Nucleus accumbens (tissue), 56 donors: ENCODE data around the gene GIMAP8.
"Not testable (repeated sequence)": the region's sequence is repeated elsewhere in the genome, so short reads cannot be mapped to it uniquely, and the experiment has no call there.

Experiments
- DNase-seq, 56 donors: peaks; one replicate each; lab custom pipeline; 2025; lab: John Stamatoyannopoulos, UW

GIMAP8 gene

DNA sequence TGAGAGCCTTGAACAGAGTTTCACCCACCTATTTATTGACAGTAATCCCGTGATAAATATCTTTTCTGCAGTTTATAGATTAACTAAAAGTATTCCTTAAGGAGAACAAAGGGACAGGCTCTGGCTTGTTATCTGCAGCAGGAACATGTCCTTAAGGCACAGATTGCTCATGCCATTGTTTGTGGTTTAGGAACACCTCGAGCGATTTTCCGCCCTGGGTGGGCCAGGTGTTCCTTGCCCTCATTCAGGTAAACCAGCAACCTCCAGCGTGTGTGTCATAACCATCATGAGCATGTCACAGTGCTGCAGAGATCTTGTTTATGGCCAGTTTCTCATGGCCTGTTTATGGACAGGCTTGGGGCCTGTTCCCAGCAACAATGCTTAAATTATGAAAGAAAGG is 6.6 kb downstream of the GIMAP8 start:
- not testable (repeated sequence) for DNase-seq

DNA sequence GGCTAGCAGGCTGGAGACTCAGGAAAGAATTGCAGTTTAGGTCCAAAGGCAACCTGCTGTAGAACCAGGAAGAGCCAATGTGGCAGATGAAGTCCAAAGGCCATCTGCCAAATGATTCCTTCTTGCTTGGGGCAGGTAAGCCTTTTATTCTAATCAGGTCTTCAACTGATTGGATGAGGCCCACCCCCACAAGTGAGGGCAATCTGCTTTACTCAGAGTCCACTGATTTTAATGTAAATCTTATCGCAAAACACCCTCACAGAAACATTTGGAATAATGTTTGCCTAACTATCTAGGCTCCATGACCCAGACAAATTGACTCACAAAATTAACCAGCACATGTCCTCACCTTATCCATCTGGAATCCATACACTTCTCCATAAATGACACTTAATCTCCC is 7.8 kb downstream of the GIMAP8 start:
- DNase-seq: no peak

- no peak for DNase-seq
Measured at GRCh38 chr7:150458756-150459155, 8.3 kb downstream of the GIMAP8 start.

- no peak for DNase-seq
Measured at GRCh38 chr7:150461520-150461919, 11.1 kb downstream of the GIMAP8 start.

GRCh38 chr7:150462413-150462812 is 12.0 kb downstream of the GIMAP8 start:
- DNase-seq: no peak

GRCh38 chr7:150463461-150463860 is 13.0 kb downstream of the GIMAP8 start:
- DNase-seq: no peak

DNA sequence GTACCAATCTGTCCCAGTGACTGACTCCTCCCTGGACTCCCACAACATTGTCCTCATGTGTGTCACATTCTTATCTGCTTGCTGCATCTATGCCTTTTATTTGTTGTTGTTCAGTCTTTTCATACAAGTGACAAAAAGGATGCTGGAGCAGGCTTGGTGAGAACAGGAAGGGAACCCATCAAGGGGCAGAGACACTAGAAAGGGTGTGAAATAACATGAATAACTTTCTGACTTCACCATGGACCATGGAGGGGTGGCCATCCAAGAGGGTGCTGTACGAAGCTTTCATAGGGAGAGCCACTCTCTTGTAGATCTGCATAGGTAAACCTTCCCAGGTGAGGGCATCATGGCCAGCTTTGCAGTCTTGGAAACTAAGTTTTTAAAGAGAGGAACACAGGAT is 14.5 kb downstream of the GIMAP8 start:
- no peak for DNase-seq

DNA sequence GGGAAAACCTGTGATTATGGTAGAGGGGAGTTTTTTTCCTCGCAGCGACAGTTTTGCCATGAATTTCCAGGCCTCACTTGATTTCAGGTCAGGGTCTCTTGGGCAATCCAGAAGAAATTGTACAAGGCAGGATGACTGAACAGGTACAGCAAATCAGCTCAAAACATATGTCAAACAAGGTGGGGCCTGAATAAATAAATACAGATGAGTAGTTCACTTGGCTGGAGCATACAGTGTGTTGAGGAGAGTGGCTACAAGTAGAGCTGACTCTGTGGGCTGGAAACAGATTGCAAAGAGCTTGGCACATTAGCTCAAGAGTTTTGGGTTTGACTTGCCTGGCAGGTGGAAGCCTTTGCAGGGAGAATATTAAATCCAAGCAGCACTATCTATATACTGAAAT is 15.0 kb downstream of the GIMAP8 start:
- no peak for DNase-seq

DNA sequence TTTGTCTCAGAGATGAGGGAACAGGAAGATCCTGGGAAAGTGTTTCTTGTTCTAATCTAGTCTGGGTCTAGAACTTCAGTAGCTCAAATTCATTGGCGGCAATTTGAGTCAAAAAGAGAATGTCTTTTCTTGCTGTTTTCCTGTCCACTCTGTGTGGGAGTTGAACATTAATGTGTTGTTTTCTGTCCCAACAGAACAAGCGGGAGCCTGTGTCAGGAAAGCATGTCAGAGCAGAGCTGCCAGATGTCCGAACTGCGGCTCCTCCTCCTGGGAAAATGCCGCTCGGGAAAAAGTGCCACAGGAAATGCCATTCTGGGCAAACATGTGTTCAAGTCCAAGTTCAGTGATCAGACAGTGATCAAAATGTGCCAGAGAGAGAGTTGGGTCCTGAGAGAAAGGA is 16.0 kb downstream of the GIMAP8 start:
- DNase-seq: no peak

DNA sequence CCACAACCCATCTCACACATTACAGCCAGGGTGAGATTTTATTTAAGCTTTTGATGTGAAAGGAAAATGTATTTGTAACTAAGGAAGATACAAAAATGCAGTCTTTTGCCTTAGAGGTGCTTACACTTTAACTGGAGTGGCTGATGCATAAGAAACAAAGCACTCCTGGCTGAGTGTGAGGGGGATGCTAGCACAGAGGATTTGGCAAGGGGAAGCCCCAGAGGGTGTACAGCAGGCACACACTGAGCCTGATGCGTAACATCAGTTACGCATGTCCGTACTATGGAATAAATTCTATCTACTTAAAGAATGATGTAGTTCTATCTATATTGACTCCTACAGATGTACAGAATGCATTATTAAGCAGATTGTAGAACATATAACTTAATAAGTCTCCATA is 17.8 kb downstream of the GIMAP8 start:
- DNase-seq: no peak

GRCh38 chr7:150471886-150472285 is 21.5 kb downstream of the GIMAP8 start:
- DNase-seq: no peak

DNA sequence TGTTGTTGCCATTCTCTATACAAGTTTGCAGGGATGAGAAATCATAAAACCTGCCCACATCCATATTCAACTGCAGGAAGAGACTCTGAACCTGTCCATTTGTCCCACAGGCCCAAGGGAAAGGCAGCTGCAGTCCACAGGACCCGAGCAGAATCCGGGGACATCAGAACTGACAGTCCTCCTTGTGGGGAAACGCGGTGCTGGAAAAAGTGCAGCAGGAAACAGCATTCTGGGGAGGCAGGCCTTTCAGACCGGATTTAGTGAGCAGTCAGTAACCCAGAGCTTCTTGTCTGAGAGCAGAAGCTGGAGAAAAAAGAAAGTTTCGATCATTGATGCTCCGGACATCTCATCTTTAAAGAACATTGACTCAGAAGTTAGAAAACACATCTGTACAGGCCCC is 23.5 kb downstream of the GIMAP8 start:
- no peak for DNase-seq

- DNase-seq: no peak
Measured at GRCh38 chr7:150476285-150476684, 25.9 kb downstream of the GIMAP8 start.

GRCh38 chr7:150476819-150477631 is 26.6 kb downstream of the GIMAP8 start:
- no peak for DNase-seq

DNA sequence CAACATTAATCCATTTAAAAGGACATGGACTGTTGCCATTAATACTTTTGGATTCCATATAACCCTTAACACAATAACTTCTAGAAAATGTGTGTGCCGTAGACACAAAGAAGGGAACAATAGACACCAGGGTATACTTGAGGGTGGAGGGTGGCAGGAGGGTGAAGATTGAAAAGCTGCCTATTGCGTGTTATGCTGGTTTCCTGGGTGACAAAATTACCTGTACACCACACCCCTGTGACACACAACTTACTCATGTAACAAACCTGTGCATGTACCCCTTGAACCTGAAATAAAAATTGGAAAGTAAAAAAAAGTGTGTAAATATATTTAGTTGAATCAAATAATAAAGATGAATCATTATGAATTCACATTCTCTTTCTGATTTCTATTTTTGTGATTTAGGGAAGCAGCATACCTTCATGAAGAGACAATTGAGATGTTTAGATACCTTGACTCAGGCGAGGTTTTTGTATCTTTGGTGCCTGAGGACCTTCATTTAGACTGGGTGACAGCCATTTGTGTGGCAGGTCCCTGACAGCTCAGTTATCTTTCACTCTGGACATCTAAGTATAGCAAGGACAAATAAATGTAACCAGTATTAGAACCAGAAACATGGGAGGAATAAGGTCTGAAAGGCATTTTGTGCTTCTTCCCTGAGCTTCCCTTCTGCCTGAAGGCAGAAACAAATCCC is 28.7 kb downstream of the GIMAP8 start:
- no peak for DNase-seq

DNA sequence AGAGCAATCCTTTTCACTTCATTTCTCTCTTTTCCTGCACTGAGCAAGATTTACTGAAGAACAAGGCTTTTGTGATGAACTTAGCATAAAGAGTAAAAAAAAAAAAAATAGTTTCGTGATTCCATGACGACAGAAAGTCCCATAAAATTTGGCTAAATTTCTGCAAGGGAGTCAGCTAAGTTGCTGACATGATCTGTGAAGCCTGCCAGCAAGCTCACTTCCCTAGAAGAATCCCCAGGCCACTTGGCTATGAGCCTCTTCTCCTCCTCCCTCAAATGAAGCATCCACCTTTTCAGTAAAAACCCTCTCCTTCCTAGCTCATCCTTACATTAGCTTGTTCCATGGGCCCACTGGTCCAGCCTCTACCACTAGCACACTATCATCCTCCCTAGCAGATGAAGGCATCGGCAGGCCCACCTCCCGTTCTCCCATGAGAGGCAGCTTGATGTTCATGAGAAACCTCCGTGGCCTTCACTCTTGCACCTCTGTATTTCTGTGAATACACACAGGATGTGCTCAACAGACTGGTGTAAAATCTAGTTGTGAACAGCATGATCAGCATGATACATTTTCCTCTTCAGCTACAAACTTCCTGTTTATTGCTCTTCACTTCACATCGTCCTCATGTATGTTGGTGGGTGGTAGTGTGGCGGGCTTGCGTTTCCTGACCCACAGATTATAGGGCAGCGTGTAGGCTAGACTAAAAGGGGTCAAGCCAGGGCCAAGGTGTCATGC is 30.9 kb downstream of the GIMAP8 start:
- no peak for DNase-seq

- no peak for DNase-seq
Measured at GRCh38 chr7:150481922-150482321, 31.5 kb downstream of the GIMAP8 start.

DNA sequence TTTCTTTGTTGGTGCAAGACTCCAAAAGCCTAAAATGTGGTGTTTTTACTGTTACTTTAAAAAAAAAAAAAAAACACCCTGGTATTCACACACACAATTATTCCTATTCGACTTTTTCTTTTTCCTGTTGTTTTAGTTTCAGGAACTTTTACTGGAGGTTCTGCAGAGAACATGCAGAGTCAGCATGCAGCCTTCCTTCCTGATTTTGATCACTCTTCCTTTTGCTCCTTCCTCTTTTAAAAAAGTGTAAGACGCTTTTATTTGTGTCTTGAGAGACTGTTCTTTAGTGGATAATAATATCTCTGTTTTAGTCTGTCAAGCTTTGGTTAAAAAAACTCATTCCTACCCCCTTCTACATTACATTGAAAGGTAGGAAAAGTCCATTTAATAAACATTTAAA is 33.1 kb downstream of the GIMAP8 start:
- DNase-seq: peak in 1 of 56 donors; percentile 7

GRCh38 chr7:150484071-150484470 is 33.6 kb downstream of the GIMAP8 start:
- not testable (repeated sequence) for DNase-seq

DNA sequence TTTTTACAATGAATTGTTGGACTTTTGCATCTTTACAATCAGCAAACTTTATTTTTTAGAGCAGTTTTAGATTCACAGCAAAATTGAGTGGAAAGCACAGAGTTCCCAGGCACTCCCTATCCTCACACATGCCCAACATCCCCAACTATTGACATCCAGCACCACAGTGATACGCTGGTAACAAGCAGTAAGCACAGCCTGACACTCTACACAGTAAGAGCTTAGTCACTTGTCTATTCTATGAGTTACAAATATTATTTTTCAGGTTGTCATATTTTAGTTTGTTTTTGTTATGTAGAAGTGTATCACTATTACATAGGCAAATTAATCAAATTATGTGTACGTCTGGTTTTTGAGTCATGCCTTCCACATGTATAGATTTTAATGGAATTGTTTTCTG is 37.2 kb downstream of the GIMAP8 start:
- no peak for DNase-seq

DNA sequence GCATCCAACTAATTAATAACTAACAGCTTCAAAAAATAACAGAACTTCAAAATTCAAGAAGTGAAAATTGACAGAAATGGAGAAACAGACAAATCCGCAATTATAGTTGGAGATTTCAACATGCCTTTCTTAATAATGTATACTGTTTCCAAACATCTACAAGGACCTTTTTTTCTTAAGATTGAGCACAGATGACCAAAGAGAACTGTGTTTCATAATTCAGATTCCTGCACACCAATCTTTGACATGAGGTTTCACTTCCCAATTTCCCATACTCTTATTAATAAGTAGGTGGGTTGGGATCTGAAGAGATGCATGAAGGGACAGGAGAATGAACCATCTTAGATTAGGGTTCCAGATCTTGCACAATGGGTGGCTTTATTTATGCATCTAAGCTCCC is 39.4 kb downstream of the GIMAP8 start:
- DNase-seq: no peak
